ENCODE data around the gene PKP4.
"Not testable (repeated sequence)": the region's sequence is repeated elsewhere in the genome, so short reads cannot be mapped to it uniquely, and the experiment has no call there.

The PKP4 gene

DNA sequence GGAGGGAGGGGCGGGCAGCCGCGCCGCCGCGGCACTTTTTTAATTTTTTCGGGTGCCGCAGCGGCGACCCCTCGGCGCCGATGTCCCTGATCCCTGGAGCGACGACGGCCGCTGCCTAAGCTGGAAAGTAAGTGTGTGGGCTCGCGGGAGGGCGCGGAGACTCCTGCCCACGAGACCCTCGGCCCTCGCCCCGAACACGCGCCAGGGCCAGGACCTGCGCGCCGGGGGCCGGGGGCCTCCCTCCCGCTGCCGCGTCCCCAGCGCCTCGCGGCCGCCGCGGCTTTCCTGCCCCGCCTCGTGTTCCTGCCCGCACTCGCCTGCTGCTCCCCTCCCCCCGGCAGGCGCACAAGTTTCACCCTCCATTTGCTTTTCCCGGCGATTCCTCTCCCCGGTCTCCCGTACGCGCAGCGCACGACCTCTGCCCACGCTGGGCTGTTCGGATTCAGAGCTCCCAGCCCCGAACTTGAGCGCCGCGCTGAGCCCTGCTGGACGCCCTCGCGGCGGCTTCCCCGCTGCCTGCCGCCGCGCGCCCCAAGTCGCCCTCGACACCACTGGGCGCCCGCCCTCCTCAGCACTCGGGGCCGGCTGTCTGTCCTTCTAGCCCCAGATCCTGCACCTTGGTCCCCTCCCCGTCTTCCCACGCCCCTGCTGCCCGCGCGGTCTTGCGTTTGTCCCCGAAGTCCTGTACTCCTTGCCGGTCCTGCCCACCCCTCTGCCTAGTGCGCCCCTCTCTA lies 507 bp downstream of the PKP4 start:
- Histone ChIP-seq H3K27ac (ENCODE audit: low read depth, low read length) (peak overlapping the region; percentile 96), H3K4me3 (ENCODE audit: low read length) (peak overlapping the region; percentile 70), H3K9ac (ENCODE audit: low read depth, low read length) (peak overlapping the region; percentile 97), H3K36me3 (ENCODE audit: insufficient read depth, low read length) (peaks cover 6% of the 10 kb centered on the region), H3K4me1 (ENCODE audit: insufficient read depth, low read length) (peaks cover 31% of the 10 kb centered on the region), H3K9me3 (ENCODE audit: insufficient read depth, low read depth, low read length) (no peaks in the 10 kb centered on the region), H3K27me3 (ENCODE audit: insufficient read depth, low read length) (no peaks in the 10 kb centered on the region)
- WGBS, result under 1% methylated on average over 84 of the region's 84 CpGs

DNA sequence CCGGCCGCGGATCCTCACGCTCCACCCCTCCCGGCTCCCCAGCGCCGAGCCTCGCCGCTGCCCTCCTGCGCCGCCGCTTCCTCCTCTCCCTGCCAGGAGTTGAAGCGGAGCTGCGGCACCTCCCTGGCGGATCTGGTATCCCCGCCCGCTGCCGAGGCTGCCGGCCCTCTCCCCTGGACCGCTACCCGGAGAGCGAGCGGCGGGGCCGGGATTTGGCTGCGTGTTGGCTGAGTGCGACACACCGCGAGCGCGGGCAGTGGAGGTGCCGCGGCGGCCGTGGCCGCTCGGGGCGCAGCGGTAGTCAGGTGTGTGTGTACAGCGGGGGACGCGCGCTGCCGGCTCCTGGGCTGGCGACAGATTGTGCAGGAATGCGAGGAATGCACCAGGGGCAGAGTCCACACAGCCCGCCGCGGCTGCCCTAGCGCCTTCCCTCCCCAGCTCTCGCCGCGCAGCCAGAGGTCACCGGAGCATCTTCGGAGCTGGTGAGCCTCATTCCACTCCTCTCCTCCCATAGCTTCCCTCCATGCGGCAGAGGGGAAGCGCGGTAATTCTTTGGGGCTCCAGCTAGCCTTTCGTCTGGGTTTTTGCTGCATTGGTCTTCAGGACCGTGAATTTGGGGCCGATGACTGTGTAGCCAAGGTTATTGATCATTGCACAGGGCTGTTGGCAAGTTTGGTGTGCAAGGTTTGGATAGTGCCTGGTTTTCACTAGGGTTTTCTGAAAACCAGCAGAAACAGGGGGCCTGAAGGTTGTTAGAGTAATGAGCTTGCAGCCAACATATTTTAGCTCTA lies 1.3 kb downstream of the PKP4 start:
- Histone ChIP-seq H3K27ac (ENCODE audit: low read depth, low read length) (peak overlapping the region; percentile 96), H3K27me3 (ENCODE audit: insufficient read depth, low read length) (no peaks in the 10 kb centered on the region), H3K36me3 (ENCODE audit: insufficient read depth, low read length) (peaks cover 6% of the 10 kb centered on the region), H3K4me1 (ENCODE audit: insufficient read depth, low read length) (peaks cover 36% of the 10 kb centered on the region), H3K9me3 (ENCODE audit: insufficient read depth, low read depth, low read length) (no peaks in the 10 kb centered on the region), H3K9ac (ENCODE audit: low read depth, low read length) (peak overlapping the region; percentile 97), H3K4me3 (ENCODE audit: low read length) (peak overlapping the region; percentile 70)
- under 1% methylated on average over 61 of the region's 61 CpGs for WGBS

- Histone ChIP-seq H3K27me3 (ENCODE audit: insufficient read depth, low read length) (no peaks in the 10 kb centered on the region), H3K9me3 (ENCODE audit: insufficient read depth, low read depth, low read length) (no peaks in the 10 kb centered on the region), H3K36me3 (ENCODE audit: insufficient read depth, low read length) (peaks cover 6% of the 10 kb centered on the region), H3K4me1 (ENCODE audit: insufficient read depth, low read length) (peaks cover 39% of the 10 kb centered on the region), H3K4me3 (ENCODE audit: low read length) (peak overlapping the region; percentile 70), H3K27ac (ENCODE audit: low read depth, low read length) (peak overlapping the region; percentile 96), H3K9ac (ENCODE audit: low read depth, low read length) (peak overlapping the region; percentile 97)
- WGBS, result 11% methylated on average over 9 of the region's 9 CpGs
Observed at GRCh38 chr2:158458617-158458920, 1.8 kb downstream of the PKP4 start.

DNA sequence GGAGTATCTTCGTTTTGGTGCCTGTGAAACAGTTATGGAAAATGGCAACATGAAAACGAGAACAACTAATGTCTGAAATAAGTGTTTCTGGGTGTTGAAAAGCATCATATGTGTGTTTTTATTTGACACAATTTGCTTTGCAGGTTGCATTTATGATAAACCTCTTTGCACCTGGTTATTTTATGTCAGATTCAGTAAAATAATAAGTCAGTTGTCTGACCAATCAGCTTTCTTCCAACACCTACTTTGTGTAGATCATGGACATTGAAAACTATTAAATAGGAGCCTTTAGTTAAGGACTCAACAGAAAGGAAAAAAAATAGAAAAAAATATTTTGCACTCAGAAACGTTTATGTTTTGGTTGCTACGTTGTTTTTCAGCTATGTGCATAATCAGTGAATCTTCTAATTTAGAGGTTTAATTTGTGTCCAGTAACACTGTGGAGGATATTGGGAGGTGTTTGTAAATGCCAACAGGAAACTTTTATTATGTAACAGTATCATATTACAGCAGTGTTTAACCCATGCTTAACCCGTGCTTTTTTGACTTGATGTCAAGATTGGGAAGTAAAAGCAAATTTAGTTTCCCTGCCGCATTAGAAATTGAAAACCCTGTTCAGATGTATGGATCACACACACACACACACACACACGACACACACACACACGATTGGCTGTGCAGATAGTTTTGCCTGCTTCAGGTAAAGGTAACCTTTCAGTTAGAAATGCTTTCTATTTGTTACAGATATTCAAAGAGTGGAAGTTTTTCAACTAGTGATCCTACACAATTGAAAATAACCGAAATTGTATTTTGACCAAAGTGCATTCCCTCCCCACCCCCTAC lies 2.6 kb downstream of the PKP4 start:
- H3K9me3 ChIP-seq (ENCODE audit: insufficient read depth, low read depth, low read length), result no peaks in the 10 kb centered on the region
- WGBS, result 49% methylated on average over 6 of the region's 9 CpGs
- H3K4me3 ChIP-seq (ENCODE audit: low read length), result peak overlapping the region; percentile 70
- H3K27me3 ChIP-seq (ENCODE audit: insufficient read depth, low read length), result no peaks in the 10 kb centered on the region
- peaks cover 6% of the 10 kb centered on the region for H3K36me3 ChIP-seq (ENCODE audit: insufficient read depth, low read length)
- H3K27ac ChIP-seq (ENCODE audit: low read depth, low read length), result no peak overlapping the region
- H3K4me1 ChIP-seq (ENCODE audit: insufficient read depth, low read length), result peaks cover 38% of the 10 kb centered on the region
- H3K9ac ChIP-seq (ENCODE audit: low read depth, low read length), result no peak overlapping the region

DNA sequence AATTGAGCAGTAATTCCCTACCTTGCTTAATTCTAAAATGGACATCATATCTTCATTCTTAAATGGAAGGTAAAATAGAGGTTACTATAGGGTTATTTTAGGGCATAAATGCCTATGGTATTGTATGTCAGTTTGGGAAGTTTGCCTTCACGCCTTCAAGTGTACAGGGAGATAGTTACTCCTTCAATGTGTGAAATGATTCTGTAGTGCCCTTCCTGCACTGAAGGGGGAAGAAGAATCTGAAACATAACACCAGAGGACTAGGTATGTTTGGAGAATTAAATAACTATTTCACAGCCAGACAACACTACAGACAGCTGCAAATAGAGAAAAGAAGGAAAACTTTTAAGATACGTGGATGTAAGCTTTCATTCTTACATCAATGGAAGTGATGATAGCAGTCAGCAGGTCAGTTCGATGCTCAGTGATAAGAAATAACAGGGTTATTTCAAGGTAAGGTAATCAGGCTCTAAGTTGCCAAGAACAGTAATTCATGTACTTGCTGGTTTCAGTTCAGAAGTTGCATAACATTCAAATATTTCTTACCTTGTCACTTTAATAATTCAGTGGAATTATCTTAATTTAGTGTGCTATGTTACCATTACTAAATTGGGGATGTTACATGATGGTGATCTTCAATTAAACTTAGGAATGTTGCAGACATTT lies 4.0 kb downstream of the PKP4 start:
- WGBS, result 82% methylated on average over 3 of the region's 3 CpGs
- no peaks in the 10 kb centered on the region for H3K9me3 ChIP-seq (ENCODE audit: insufficient read depth, low read depth, low read length)
- H3K27ac ChIP-seq (ENCODE audit: low read depth, low read length), result no peak overlapping the region
- H3K36me3 ChIP-seq (ENCODE audit: insufficient read depth, low read length), result peaks cover 6% of the 10 kb centered on the region
- no peak overlapping the region for H3K4me3 ChIP-seq (ENCODE audit: low read length)
- no peaks in the 10 kb centered on the region for H3K27me3 ChIP-seq (ENCODE audit: insufficient read depth, low read length)
- H3K4me1 ChIP-seq (ENCODE audit: insufficient read depth, low read length), result peaks cover 38% of the 10 kb centered on the region
- H3K9ac ChIP-seq (ENCODE audit: low read depth, low read length), result no peak overlapping the region

DNA sequence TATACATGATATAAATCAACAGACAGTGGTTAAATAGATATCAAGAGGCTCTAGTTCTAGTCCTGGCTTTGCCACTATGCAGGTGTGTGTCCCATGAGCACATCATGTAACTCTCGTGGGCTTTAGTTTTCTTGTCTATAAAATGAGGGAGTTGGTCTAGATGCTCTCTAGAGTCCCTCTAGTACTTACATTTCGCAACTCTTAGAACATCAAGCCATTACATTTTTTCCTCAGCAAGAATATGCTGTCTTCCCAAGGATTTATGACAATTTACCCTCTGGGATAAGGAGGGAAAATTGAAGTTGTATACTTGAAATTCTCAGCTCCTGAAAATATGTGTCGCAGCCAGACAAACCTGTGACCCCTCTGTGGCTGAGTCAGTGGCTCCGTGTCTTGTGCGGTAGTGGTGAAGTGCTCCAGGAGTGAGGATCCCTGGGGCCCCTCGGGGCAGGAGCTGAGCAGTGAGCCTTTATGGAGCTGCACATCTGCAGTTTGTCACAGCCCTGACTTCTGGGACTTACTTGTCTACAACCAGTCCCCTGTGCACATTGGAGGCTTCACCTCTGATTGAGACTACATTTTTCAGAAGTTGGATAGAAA lies 6.8 kb downstream of the PKP4 start:
- Histone ChIP-seq H3K9ac (ENCODE audit: low read depth, low read length) (no peak overlapping the region), H3K36me3 (ENCODE audit: insufficient read depth, low read length) (peaks cover 6% of the 10 kb centered on the region), H3K27ac (ENCODE audit: low read depth, low read length) (no peak overlapping the region), H3K4me3 (ENCODE audit: low read length) (no peak overlapping the region), H3K4me1 (ENCODE audit: insufficient read depth, low read length) (peaks cover 34% of the 10 kb centered on the region), H3K9me3 (ENCODE audit: insufficient read depth, low read depth, low read length) (no peaks in the 10 kb centered on the region), H3K27me3 (ENCODE audit: insufficient read depth, low read length) (no peaks in the 10 kb centered on the region)
- 79% methylated on average over 5 of the region's 6 CpGs for WGBS

- no peak overlapping the region for H3K27ac ChIP-seq (ENCODE audit: low read depth, low read length)
- H3K36me3 ChIP-seq (ENCODE audit: insufficient read depth, low read length), result peaks cover 6% of the 10 kb centered on the region
- no peak overlapping the region for H3K4me3 ChIP-seq (ENCODE audit: low read length)
- peaks cover 27% of the 10 kb centered on the region for H3K4me1 ChIP-seq (ENCODE audit: insufficient read depth, low read length)
- H3K27me3 ChIP-seq (ENCODE audit: insufficient read depth, low read length), result no peaks in the 10 kb centered on the region
- no peaks in the 10 kb centered on the region for H3K9me3 ChIP-seq (ENCODE audit: insufficient read depth, low read depth, low read length)
- no peak overlapping the region for H3K9ac ChIP-seq (ENCODE audit: low read depth, low read length)
- WGBS, result 97% methylated on average over 1 of the region's 4 CpGs
Observed at GRCh38 chr2:158464426-158465281, 7.9 kb downstream of the PKP4 start.

GRCh38 chr2:158467248-158467647 lies 10.5 kb downstream of the PKP4 start:
- no peak overlapping the region for H3K4me3 ChIP-seq (ENCODE audit: low read length)
- H3K36me3 ChIP-seq (ENCODE audit: insufficient read depth, low read length), result peaks cover 11% of the 10 kb centered on the region; the same call in 1 of the 2 replicates
- 93% methylated on average over 4 of the region's 4 CpGs for WGBS
- H3K27ac ChIP-seq (ENCODE audit: low read depth, low read length), result no peak overlapping the region
- peaks cover 24% of the 10 kb centered on the region for H3K4me1 ChIP-seq (ENCODE audit: insufficient read depth, low read length)
- no peaks in the 10 kb centered on the region for H3K27me3 ChIP-seq (ENCODE audit: insufficient read depth, low read length)
- H3K9ac ChIP-seq (ENCODE audit: low read depth, low read length), result no peak overlapping the region
- H3K9me3 ChIP-seq (ENCODE audit: insufficient read depth, low read depth, low read length), result no peaks in the 10 kb centered on the region

- not testable (repeated sequence) for H3K27me3 ChIP-seq (ENCODE audit: insufficient read depth, low read length); H3K9ac ChIP-seq (ENCODE audit: low read depth, low read length); H3K27ac ChIP-seq (ENCODE audit: low read depth, low read length); H3K9me3 ChIP-seq (ENCODE audit: insufficient read depth, low read depth, low read length); H3K4me3 ChIP-seq (ENCODE audit: low read length)
- WGBS, result 100% methylated on average over 2 of the region's 3 CpGs
- H3K36me3 ChIP-seq (ENCODE audit: insufficient read depth, low read length), result peaks cover 17% of the 10 kb centered on the region; the same call in 1 of the 2 replicates
- peaks cover 29% of the 10 kb centered on the region for H3K4me1 ChIP-seq (ENCODE audit: insufficient read depth, low read length)
Observed at GRCh38 chr2:158472829-158473228, 16.1 kb downstream of the PKP4 start.

- not testable (repeated sequence) for H3K27me3 ChIP-seq (ENCODE audit: insufficient read depth, low read length); H3K27ac ChIP-seq (ENCODE audit: low read depth, low read length); H3K4me3 ChIP-seq (ENCODE audit: low read length); H3K9me3 ChIP-seq (ENCODE audit: insufficient read depth, low read depth, low read length); H3K9ac ChIP-seq (ENCODE audit: low read depth, low read length)
- peaks cover 17% of the 10 kb centered on the region; the same call in 1 of the 2 replicates for H3K36me3 ChIP-seq (ENCODE audit: insufficient read depth, low read length)
- H3K4me1 ChIP-seq (ENCODE audit: insufficient read depth, low read length), result peaks cover 29% of the 10 kb centered on the region
- 95% methylated on average over 3 of the region's 3 CpGs for WGBS
Observed at GRCh38 chr2:158473300-158473699, 16.5 kb downstream of the PKP4 start.

Data from HUES64 (cell line).